KOPT-K1 (cell line): Measurements from ENCODE around the gene LRRC17.

ENCODE experiments used
- H3K27ac ChIP-seq: fragments of 200-600 bp; sonication (generic); 2 replicates; pipeline ENCODE4 v1.5.1; 2016; ENCODE audit warnings: antibody characterized with exemption, mild to moderate bottlenecking, low read depth, low read length; ENCODE audit not compliant: poor library complexity, severe bottlenecking
- H3K36me3 ChIP-seq: fragments of 200-600 bp; sonication (generic); 2 replicates; pipeline ENCODE4 v1.5.1; 2017; ENCODE audit warnings: antibody characterized with exemption, mild to moderate bottlenecking, low read length, moderate library complexity; ENCODE audit not compliant: insufficient read depth
- H3K9me3 ChIP-seq: fragments of 200-600 bp; sonication (generic); 2 replicates; pipeline ENCODE4 v1.5.1; 2017; ENCODE audit warnings: antibody characterized with exemption, low read length, mild to moderate bottlenecking; ENCODE audit not compliant: insufficient read depth, poor library complexity, severe bottlenecking

Gene LRRC17

GRCh38 chr7:102982235-102982634 lies 69.4 kb downstream of the LRRC17 start:
- H3K27ac ChIP-seq, result no peak overlapping the region
- H3K9me3 ChIP-seq, result no peaks in the 10 kb centered on the region
- H3K36me3 ChIP-seq, result no peaks in the 10 kb centered on the region

DNA sequence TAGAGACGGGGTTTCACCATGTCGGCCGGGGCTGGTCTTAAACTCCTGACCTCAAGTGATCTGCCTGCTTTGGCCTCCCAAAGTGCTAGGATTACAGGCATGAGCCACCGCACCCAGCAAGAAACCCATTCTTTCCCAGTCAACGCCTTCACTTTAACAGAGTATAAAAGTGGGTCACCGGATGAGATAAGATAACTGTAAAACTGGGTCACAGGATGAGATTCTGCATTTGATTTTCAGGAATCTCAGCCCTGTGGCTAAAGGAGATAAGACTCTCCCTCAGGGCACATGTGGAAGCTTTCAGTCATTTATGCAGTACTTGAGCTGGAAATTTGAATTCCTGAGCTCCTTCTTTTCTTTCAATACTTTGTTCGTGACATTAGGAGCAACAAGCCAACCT lies 70.8 kb downstream of the LRRC17 start:
- no peaks in the 10 kb centered on the region for H3K36me3 ChIP-seq
- H3K9me3 ChIP-seq, result no peaks in the 10 kb centered on the region
- no peak overlapping the region for H3K27ac ChIP-seq

GRCh38 chr7:102985176-102985783 lies 72.5 kb downstream of the LRRC17 start:
- H3K36me3 ChIP-seq, result no peaks in the 10 kb centered on the region
- no peaks in the 10 kb centered on the region for H3K9me3 ChIP-seq
- no peak overlapping the region for H3K27ac ChIP-seq

GRCh38 chr7:102988088-102988487 lies 75.3 kb downstream of the LRRC17 start:
- H3K36me3 ChIP-seq, result no peaks in the 10 kb centered on the region
- H3K27ac ChIP-seq, result no peak overlapping the region
- H3K9me3 ChIP-seq, result no peaks in the 10 kb centered on the region

GRCh38 chr7:102988631-102989560 lies 76.1 kb downstream of the LRRC17 start:
- Histone ChIP-seq H3K36me3 (no peaks in the 10 kb centered on the region), H3K9me3 (no peaks in the 10 kb centered on the region), H3K27ac (no peak overlapping the region)

GRCh38 chr7:102990642-102991041 lies 77.8 kb downstream of the LRRC17 start:
- H3K9me3 ChIP-seq, result no peaks in the 10 kb centered on the region
- H3K27ac ChIP-seq, result no peak overlapping the region
- no peaks in the 10 kb centered on the region for H3K36me3 ChIP-seq

GRCh38 chr7:102991077-102991539 lies 78.3 kb downstream of the LRRC17 start:
- Histone ChIP-seq H3K27ac (no peak overlapping the region), H3K9me3 (no peaks in the 10 kb centered on the region), H3K36me3 (no peaks in the 10 kb centered on the region)

- Histone ChIP-seq H3K9me3 (no peaks in the 10 kb centered on the region), H3K27ac (no peak overlapping the region), H3K36me3 (no peaks in the 10 kb centered on the region)
These were observed 78.9 kb downstream of the LRRC17 start for GRCh38 chr7:102991540-102992214.

- H3K27ac ChIP-seq, result no peak overlapping the region
- no peaks in the 10 kb centered on the region for H3K36me3 ChIP-seq
- no peaks in the 10 kb centered on the region for H3K9me3 ChIP-seq
These were observed 79.7 kb downstream of the LRRC17 start for GRCh38 chr7:102992509-102992937.

DNA sequence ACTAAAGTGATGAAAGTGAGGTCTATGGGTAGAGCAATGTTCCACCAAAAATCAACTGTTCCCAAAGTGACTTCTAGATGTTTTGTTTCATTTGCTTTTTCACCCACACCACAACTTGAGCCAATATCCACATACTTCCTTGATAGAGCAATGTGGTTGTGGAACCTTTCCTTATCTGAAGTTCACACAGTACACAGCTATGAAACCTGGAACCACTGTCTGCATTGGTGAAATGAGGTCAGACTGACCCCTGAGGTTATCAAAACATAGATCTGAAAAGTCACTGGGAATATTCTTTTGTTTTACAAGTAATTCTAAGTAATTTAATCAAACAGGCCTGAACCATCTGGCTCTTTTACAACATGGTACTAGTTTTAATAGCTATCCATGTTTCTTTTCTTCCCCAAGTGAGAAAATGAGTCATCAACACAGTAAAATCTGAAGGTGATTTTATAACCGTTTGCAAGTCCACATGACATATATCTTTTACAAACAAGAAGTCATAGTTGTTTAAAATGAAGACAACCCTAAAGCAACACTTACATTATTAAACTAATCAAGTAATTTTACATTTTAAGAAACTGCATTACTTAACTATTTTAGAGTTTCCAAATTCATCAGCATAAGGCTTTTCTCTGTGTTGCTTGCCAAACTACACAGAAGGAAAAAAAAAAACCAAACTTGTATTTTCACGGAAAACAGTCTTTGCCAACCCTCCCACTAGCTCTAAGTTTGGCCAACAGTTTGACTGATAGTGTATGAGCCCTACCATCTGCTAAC lies 80.3 kb downstream of the LRRC17 start:
- Histone ChIP-seq H3K9me3 (no peaks in the 10 kb centered on the region), H3K27ac (no peak overlapping the region), H3K36me3 (no peaks in the 10 kb centered on the region)

GRCh38 chr7:102993718-102994029 lies 80.9 kb downstream of the LRRC17 start:
- Histone ChIP-seq H3K27ac (no peak overlapping the region), H3K9me3 (no peaks in the 10 kb centered on the region), H3K36me3 (no peaks in the 10 kb centered on the region)

GRCh38 chr7:102994567-102994966 lies 81.8 kb downstream of the LRRC17 start:
- no peaks in the 10 kb centered on the region for H3K9me3 ChIP-seq
- H3K36me3 ChIP-seq, result no peaks in the 10 kb centered on the region
- H3K27ac ChIP-seq, result no peak overlapping the region
